IPS-NIHi11 (cell line): ENCODE results near the gene FGF5.
"Not testable (repeated sequence)": the region's sequence is repeated elsewhere in the genome, so short reads cannot be mapped to it uniquely, and the experiment has no call there.

ENCODE experiments used
- DNase-seq: peaks from one replicate; pipeline ENCODE4 v3.0.0; 2012; ENCODE audit warnings: mixed read lengths, low spot score

Gene FGF5

DNA sequence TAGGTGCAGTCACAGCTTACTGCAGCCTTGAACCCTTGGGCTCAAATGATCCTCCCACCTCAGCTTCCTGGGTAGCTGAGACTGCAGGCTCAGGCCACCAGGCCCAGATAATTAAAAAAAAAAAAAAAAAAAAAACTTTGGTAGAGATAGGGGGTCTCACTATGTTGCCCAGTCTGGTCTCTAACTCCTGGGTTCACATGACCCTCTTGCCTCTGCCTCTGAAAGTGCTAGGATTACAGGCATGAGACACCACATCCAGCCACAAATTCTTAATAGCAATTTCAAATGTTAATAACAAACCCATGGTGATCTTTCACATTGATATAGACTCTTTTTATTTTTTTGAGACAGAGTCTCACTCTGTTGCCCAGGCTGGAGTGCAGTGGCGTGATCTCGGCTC lies 12.3 kb upstream of the FGF5 start:
- DNase-seq, result no peak

DNA sequence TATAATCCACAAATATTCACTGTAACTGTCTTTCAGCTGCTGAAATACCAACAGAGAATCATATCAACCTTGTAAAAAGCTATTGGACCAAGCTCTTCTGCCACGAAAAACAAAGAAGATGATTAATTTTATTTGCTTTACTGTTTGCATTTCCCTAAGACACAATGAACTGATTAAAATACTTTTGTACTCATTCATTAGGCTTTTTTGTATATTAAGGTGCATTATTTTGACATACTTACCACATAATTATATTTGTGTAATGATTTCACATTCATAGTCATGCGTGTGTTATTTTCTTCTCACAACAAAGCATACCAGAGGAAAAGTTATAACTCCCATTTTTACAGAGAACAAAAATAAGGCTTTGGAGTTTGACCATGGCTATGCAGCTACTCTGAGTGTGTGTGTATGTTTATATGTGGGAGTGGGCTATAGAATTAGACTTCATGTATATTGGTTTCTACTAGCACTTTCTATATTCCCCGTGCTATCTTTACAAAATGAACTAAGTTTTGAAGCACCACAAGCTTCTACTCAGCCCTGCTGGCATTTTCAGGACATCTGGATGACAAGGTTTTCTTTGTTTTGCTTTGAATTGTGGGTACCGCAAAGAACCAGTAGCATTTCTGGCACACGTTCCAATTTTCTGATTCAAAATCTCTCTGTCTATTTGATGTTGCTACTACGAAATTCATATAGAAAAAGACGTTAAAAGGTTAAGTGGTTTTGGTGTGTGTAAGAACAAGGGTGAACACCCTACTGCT lies 11.0 kb upstream of the FGF5 start:
- no peak for DNase-seq

DNA sequence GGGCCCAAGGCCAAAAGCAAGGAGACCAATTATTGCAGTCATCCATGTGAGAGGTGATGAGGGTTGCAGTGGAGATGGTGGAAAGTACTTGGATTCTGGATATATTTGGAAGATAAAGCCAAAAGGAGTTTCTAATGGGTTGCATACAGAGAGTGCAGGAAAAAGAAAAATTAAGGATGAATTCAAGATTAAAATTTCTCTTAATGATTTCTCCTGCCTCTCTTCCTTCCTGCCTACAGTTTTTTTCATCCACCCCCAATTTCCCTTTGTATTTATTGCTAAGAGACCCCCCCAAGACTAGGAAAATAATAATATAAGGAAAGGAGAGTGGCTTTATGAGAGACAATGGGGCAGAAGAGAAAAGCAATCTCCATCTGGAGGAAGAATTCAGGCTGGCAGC lies 8.6 kb upstream of the FGF5 start:
- no peak for DNase-seq

DNA sequence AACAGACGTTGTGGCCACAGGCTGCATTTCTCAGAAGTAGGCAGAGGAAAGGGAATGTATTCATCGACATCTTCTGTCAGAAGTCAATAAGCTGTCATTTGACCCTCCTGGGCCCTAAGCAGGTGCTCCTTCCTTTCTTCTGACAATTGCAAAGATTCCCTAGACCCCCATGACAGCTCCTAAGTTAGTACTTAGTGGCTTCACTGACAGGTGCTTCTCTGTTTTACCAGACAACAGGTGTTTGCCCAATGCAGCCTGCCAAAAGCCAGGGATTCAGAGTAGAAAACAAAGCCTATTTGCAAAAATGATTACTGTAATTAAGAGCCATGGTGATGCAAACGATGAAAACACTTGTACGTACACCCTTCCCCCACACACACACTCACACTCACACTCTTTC lies 7.5 kb upstream of the FGF5 start:
- no peak for DNase-seq

DNA sequence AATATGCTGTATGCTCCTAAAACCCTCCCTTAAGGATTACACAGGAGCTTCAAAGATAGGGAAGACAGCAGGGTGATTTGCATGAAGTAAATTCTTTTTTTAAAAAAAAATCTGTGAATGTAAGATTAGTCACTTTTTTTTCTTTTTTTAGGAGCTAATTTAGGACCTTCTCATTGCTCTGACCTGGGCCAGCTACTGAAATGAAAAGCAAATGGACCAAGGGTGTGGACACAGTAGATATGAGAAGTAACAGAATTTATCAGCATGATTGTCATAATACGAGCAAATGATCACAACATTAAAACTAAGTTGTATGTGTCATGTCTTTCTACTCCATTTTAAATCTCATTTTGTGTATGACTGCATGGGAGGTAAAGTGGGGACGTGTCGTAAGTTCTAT lies 6.6 kb upstream of the FGF5 start:
- no peak for DNase-seq

DNA sequence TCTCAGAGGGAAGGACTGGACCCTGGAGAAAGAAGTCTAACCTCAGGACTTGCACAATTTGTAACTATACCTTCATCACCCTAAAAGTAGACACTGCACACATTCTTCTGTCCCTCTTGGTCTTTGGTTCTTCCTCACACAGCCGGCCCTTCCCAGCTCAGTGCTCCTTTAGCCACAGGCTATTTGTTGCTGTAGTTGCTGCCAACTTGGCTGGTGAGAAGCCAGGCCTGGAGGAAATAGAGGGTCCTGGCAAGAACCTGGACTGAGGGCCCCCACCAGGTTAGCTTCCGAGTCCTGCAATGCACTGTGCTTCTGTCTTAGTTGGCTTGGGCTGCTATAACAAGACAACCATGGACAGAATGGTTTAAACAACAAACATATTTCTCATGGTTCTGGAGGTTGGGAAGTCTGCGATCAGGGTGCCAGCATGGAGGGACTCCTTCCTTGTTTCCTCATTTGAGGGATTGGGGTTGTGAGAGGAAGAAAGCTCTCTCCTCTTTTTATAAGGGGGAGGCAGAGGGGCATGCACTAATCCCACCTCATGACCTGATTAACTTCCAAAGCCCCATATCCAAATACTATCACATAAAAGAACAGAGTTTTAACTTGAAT lies 4.4 kb upstream of the FGF5 start:
- DNase-seq, result no peak

DNA sequence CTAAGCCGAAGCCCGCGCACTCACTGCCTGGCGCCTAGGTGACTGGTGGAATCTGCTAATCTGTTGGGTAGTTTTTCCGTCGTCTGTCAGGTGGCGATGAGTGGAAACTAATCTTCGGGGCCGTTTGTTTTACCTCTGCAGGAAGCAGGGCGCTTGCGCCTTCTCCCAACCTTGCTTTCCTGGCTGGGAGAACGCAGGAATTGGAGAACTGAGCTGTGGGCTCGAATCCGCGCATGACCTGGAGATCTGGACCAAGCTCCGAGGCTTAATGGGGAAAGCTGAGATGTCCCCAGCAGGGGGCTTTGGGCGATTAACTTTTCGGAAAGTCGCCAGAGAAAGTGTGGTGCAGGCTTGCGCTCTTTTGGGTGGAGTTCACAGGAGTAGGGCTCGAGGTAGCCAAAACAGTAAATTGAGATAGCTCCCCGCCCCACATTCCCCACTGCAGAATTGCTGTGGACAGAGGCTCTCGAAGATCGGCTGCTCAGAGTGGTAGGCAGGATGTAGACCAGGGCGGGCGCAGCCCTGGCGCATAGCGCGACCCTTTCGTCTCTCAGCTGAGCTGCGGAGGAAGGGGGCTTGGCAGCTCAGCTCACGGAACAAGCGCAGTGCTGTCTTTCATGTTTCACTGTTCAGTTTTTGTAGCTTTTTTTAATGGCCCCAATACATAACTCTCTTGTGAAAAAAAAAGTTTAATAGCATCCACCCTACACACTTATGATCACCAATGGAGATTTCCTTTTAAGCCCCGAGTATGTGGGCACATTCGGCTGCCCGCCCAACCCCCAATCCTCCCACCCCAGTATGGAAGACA lies 2.7 kb upstream of the FGF5 start:
- DNase-seq, result peak; percentile 41

DNA sequence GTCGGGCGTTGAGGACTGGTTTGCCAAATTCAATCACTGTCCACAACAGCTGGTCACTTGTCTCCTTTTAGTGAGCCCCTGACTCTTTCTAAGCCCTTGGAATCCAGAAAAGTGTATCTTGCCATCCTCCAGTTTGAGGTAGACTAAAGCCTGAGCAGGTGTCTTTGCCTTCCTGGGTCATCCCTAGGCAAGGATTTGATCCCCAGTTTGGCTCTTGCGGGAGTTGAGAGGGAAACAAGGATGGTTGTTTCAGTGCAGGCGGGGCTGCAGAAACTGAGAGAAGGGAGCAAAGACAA lies 2.2 kb upstream of the FGF5 start:
- DNase-seq, result no peak

DNA sequence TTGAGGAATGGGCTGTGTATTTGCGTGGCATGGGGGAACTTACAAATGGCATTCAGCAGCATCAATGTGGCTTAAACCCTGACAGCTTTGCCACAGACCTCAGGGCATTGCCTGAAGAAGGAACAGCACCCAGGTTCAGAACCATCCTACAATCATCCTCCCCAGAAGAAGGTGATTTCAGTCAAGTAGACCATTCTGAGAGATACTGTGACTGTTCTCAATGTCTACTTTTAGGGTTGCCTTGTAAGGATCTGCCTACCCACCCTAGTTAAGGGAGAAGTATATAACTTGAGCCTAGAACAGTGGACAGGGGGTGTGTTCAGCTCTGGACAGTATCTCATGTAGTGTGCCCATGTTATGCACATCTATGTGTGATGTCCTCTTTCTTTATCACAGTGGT lies 1.6 kb upstream of the FGF5 start:
- DNase-seq, result no peak

DNA sequence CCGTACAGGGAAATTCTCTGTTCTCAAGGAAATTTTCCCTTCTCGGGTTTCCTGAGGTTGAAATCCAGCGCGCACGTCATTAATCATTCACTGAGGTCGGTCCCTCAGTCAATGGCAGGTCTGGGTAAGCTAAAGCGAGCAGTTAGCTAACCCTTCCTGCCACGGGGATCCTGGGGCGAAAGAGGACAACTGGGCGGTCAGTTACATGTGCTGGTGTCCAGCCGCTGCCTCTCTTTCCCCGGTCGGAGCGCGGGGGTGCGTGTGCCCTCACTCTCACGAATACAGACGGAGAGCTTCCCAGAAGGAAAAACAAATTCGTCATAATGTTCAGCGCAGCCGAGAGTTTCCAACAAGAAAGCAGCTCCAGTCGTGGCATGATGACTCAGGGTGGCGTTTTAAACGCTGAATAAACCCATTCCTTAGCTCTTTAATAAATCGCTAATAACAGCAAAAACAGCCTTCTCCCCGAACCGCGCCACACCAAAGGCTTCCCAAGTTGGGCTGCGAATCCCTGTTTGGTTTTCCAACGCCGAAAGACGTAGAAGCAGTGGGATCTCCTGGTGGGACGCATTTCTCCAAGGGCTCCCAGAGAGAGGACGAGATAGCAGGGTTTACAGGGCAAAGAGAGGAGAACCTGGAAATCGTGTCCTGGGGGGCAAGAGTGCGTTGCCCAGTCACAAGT lies 752 bp upstream of the FGF5 start:
- peak; percentile 16 for DNase-seq

DNA sequence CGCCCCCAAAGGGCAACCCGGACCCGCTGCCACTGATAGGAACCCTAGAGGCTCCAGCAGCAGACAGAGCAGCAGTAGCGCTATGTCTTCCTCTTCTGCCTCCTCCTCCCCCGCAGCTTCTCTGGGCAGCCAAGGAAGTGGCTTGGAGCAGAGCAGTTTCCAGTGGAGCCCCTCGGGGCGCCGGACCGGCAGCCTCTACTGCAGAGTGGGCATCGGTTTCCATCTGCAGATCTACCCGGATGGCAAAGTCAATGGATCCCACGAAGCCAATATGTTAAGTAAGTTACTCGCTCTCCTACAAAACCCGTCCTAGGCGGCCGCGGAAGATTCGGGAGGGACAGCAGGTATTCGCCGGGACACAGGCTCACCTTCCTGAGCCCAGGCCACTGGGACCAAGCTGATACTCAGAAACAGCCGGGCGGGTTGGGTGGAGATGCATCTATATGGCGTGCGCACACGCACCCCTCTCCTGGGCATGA lies 477 bp downstream of the FGF5 start:
- DNase-seq, result peak; percentile 47

DNA sequence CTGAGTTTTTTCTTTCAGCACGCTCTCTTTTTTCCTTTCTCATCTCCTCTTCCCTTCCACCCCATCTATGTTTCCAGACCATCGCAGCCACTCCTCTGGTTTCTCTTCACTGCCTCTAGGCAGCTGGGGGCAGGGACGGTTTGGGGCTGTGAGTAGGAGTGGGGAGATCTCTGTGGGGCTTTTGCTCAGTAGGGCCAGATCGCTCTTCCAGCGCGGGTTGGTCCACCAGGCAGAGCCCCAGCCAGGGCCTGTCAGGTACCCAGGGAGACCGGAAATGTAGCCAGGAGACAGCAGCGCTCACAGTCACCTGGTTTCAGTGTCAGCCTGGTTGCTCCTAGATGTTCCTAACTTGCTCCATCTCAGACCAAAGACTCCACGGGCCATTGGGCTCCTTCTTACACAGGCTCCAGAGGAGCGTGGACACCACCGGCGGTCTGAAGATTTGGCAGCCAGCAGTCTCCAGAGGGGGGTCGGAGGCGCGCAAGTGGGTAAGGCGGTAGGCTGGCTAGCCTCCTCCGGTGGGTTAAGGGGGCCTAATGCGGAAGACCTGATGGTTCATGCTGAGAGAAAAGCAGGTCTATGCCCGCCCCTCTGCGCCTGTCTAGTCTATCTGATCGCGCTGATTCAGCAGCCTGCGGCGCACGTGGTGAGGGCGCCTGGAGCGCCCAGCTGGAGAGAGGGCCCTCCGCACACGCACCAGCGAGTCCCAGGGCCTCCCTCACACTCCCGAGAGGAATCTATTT lies 1.8 kb downstream of the FGF5 start:
- peak; percentile 25 for DNase-seq

DNA sequence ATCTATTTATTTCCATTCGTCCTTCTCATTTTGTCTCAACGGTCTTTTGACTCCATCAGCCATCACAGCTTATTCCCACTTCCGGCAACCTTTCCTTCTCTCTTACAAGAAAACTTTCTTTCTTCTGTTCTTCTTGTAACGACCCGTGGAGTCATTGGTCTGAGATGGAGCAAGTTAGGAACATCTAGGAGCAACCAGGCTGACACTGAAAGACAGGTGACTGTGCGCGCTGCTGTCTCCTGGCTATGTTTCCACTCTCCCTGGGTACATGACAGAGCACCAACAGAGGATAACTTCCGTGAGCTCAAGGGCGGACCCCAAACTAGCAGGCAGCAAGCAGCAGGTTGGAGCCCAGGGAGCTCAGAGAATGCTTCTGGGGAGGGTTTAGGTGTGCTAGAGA lies 2.5 kb downstream of the FGF5 start:
- no peak for DNase-seq

DNA sequence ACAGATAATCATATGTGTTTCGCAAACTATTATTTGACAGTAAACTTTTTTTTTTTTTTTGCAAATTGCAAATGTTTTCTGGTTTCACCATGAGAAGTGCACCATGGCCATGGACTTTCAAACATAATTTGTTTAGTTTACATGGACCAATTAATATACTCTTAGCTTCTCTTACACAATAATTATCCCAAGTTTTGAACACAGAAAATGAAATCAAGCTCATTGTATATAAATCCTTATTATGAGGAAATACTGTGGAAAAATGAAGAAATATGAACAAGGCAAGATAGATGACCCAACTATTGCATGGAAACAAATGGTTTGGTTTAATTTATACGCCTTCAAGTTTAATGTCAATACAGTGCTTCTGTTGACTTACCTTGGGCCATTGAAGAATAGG lies 3.9 kb downstream of the FGF5 start:
- no peak for DNase-seq

DNA sequence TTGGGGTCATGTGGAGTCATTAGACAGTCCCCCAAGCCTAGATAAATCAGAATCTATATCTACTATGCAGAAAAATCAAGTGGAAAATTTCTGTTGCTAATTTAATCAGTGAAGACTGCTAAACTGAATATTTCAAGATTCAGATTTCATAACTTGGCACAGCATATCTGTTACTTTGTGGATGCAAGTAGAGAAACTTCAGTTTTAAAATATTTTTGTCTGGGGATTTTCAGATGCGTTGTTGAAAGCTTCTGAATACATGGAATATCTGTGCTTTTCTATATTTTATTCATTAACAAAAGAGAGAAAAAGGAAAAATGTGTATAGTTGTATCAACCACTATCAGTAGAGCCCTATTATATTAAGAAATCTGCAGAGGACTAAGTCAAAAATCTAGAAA lies 4.4 kb downstream of the FGF5 start:
- DNase-seq, result no peak

DNA sequence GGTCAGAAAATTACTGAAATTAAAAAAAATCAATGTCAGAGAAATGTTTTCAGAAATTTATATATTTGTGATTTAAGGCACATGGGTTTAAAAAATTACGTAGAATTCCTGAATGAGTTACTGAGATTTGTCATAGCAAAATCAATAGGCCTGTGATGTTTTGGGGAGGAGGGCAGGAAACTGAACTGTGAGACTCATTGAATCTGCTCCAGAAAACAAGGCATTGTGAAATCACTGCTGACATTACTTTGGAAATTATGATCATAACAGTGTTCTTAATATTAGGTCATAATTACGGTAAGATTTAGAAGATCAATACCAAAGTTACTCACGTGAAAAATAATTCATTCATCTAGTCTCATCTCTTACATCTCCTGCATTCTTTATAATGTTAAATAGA lies 5.3 kb downstream of the FGF5 start:
- no peak for DNase-seq

DNA sequence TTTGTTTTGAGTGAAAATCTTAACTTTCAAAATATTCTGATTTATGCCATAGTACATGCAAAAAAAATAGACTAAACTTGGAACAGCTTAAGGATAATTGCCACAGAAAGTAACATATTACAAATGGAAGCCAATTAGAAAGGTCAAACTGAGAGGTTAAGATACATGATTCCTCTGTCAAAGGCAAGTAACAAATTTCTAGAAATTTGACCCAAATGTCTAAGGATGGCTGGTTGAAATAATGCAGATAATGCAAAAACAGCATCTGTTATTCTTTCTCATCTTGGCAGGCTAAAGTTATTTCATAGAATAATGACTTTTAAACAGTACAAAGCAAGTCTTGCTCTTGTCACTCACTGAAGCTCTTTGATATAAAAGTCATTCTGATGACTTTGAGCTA lies 10.5 kb downstream of the FGF5 start:
- DNase-seq, result no peak

DNA sequence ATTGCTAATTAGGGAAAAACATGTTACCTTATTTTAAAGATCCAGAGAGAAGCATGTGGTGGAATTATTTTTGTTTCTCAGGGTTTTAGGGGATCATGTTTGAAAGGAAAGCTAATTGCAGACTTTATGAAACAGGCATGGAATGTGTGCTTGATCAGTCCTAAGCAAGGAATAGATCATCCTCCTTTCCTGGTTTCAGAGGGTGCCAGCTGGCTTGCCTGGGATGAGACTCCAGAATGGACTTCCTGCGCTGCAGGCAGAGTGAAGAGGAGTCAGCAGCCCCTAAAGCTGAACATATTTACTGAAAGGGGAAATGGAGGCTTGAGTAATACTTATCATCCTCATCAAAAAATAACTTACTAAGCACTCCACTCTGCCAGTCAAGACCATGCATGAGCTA lies 13.3 kb downstream of the FGF5 start:
- no peak for DNase-seq

DNA sequence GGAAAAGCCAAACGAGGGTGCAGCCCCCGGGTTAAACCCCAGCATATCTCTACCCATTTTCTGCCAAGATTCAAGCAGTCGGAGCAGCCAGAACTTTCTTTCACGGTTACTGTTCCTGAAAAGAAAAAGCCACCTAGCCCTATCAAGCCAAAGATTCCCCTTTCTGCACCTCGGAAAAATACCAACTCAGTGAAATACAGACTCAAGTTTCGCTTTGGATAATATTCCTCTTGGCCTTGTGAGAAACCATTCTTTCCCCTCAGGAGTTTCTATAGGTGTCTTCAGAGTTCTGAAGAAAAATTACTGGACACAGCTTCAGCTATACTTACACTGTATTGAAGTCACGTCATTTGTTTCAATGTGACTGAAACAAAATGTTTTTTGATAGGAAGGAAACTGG lies 20.0 kb downstream of the FGF5 start:
- no peak for DNase-seq

DNA sequence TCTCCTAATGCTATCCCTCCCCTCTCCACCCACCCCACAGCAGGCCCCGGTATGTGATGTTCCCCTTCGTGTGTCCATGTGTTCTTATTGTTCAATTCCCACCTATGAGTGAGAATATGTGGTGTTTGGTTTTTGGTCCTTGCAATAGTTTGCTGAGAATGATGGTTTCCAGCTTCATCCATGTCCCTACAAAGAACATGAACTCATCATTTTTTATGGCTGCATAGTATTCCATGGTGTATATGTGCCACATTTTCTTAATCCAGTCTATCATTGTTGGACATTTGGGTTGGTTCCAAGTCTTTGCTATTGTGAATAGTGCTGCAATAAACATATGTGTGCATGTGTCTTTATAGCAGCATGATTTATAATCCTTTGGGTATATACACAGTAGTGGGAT lies 24.2 kb downstream of the FGF5 start:
- not testable (repeated sequence) for DNase-seq

DNA sequence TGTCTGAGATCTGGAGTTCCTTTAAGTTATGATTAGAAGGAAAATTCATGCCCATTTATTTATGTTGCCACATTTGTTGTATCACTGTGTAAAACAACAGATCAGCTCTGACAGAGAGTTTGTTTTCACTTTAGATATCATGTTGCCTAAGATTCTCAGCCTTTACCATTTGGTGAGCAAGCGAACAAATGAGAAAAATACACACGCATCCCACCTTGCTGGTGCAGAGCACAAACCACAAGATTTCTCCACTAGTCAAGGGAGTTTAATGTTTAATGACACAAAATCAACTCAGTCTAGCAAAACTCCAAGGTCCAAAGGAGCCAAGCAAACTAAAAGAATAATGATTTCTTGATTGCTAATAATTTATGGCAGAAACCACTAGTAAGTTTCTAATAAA lies 27.7 kb downstream of the FGF5 start:
- DNase-seq, result no peak

DNA sequence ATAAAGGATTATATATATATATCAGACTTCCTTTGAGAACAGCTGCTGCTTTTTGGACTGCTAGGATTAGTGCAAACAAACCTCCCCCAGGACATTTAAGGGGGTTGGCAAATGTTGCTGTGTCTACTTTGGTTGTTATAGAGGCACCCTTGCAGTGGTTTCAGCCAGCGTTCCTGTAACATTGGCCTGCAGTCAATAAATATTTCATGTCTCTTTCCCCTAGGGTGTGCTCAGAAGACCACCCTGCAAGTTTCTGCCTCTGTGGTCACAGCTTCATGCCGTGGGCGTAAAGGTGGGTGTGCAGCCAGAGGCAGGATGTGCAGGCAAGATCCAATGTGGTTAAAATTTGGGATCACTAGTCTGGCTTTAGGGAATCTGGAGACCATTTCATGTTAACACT lies 28.9 kb downstream of the FGF5 start:
- DNase-seq, result no peak
